Measurements from ENCODE around the gene MFF.
"Not testable (repeated sequence)": the region's sequence is repeated elsewhere in the genome, so short reads cannot be mapped to it uniquely, and the experiment has no call there.

Gene MFF

DNA sequence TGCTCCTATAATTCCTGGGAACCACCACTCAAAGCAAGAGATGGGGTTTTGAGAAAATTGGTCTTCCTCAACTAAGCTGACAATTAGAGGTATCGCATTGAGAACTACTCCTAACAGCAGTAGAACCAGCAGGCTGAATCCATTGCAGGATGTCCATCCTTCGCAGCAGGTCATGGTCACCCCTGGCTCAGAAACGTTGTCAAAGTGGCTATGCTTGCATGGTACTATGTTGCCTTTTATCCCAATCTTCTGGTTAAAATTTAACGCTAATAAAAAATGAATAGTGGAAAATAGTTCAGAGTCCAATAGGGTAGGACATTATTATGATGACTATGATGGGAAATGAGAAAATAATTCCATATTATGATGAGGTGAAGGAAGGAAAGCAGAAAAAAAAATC, 54.0 kb downstream of the MFF start, which contains the start of gene TM4SF20:
Gene TM4SF20, minus strand, starts transcription at position 212 of the 400 bp plus-strand sequence. Its CDS starts 38 bp downstream, at position 174.
- H3K4me3 ChIP-seq (ENCODE audit: control insufficient read depth, low read depth, low read length), result no peak within 1 kb of the TSS
- DNase-seq (ENCODE audit: low read depth), result no peak
- TF ChIP-seq, protein P1, sequence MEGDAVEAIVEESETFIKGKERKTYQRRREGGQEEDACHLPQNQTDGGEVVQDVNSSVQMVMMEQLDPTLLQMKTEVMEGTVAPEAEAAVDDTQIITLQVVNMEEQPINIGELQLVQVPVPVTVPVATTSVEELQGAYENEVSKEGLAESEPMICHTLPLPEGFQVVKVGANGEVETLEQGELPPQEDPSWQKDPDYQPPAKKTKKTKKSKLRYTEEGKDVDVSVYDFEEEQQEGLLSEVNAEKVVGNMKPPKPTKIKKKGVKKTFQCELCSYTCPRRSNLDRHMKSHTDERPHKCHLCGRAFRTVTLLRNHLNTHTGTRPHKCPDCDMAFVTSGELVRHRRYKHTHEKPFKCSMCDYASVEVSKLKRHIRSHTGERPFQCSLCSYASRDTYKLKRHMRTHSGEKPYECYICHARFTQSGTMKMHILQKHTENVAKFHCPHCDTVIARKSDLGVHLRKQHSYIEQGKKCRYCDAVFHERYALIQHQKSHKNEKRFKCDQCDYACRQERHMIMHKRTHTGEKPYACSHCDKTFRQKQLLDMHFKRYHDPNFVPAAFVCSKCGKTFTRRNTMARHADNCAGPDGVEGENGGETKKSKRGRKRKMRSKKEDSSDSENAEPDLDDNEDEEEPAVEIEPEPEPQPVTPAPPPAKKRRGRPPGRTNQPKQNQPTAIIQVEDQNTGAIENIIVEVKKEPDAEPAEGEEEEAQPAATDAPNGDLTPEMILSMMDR (IDR thresholded peaks at IDR 0.05; ENCODE audit: control insufficient read depth, insufficient read depth, low read depth, low read length, missing control alignments), result no peak

DNA sequence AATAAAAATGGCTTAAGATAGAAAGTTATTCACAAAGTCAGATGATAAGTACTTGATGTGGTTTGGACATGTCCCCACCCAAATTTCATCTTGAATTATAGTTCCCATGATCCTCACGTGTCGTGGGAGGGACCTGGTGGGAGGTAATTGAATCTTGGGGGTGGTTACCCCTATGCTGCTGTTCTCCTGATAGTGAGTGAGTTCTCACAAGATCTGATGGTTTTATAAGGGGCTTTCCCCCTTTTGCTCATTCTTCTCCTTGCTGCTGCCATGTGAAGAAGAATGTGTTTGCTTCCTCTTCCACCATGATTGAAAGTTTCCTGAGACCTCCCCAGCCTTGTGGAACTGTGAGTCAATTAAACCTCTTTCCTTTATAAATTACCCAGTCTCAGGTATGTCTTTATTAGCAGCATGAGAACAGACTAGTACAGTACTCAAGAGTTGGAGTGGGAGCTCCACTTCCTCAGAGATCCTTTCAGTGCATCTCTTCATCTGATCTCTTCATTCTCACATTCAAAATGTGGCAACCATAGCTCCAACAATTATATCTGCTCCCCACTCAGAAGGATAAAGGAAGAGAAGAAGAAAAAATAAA, 57.3 kb downstream of the MFF start:
- H3K4me3 ChIP-seq (ENCODE audit: control insufficient read depth, low read depth, low read length); DNase-seq (ENCODE audit: low read depth): not testable (repeated sequence)

DNA sequence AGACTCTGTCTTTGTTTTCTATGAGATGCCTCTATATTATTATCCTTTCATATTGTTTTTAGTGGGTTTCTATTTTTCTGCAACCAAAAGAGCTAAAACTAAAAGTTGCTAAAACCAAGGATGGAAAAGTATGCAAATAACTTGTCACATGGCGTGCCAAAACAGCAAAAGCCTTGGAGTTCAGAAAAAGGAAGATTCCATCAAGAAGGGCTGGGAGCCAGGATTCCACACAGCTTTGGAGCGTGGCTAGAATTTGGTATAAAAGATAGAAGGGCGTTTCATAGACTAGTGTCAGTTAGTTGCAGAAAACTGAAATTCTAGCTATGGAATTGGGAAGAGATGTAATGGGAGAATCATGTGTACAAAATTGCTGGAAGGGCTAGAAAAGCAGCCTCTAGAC, 58.6 kb downstream of the MFF start:
- TF ChIP-seq, protein P1 (IDR thresholded peaks at IDR 0.05; ENCODE audit: control insufficient read depth, insufficient read depth, low read depth, low read length, missing control alignments), result no peak
- no peak overlapping the region for H3K4me3 ChIP-seq (ENCODE audit: control insufficient read depth, low read depth, low read length)

DNA sequence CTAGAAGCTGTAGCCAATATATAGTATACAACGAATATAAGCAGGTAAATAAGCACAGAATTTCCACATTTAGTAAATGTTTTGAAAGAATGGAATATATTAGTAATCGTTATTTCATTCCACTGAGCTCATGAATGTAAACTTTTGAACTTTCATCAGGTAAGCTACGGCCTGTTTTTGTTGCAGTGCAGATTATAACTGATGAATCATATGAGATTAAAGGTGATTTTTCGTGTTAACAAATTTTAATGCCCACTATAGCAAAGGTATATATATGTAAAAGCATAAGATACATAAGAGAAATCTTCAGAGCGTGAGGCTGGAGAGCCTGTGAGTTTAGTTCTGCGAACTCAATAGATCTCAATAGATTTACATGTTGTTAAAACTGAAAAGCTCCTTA, 61.6 kb downstream of the MFF start:
- TF ChIP-seq, protein P1 (IDR thresholded peaks at IDR 0.05; ENCODE audit: control insufficient read depth, insufficient read depth, low read depth, low read length, missing control alignments), result no peak
- no peak overlapping the region for H3K4me3 ChIP-seq (ENCODE audit: control insufficient read depth, low read depth, low read length)
- DNase-seq (ENCODE audit: low read depth), result no peak

More for the DNA sequence above, 58.6 kb downstream of the MFF start:
- DNase-seq (ENCODE audit: low read depth), result no peak

DNA sequence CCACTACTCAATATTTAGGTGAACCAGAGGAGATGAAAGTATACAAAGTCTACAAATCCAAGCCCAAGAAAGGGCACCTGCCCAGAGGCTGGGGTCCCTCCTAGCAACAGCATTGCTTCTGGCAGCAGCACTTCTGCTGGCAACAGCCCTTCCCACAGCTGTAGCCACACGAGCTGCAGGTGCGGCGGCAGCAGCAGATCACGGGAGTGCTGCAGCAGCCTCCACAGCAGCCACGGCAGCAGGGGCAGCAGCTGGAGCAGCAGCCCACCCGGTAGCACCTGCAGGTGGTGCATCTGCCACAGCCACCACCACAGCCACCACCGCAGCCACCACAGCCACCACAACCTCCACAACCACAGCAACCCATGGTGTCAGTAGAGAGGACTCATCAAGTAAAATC, 62.5 kb downstream of the MFF start, which contains the start of gene SCYGR1:
Gene SCYGR1, minus strand, starts transcription at position 367 of the 400 bp plus-strand sequence. Its CDS starts 0 bp downstream, at position 367.
- H3K4me3 ChIP-seq (ENCODE audit: control insufficient read depth, low read depth, low read length); DNase-seq (ENCODE audit: low read depth): not testable (repeated sequence)

DNA sequence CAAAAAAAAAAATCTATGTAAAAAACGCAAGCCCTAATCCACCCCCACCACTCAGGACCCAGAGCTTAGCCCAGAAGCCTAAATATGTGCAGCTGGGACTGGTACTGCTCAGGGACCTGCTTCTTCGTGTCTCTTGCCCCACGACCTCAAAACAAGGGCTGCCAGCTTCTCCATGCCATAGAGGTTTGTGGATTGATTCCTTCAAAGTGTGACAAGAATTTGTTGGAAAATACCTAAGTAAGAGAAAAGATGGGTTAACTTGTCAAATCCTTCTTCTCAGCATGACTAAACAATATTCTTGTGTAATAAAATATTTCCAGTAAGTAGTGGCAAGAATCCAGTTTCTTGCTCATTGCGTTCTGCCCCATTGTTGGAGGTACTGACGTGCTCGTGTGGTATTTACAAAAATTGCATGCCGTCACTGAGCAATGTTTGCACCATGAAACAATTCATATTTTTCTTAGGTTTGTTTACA, 63.5 kb downstream of the MFF start:
- TF ChIP-seq, protein P1 (IDR thresholded peaks at IDR 0.05; ENCODE audit: control insufficient read depth, insufficient read depth, low read depth, low read length, missing control alignments), result no peak
- peak; percentile 98 for DNase-seq (ENCODE audit: low read depth)
- H3K4me3 ChIP-seq (ENCODE audit: control insufficient read depth, low read depth, low read length), result no peak overlapping the region

DNA sequence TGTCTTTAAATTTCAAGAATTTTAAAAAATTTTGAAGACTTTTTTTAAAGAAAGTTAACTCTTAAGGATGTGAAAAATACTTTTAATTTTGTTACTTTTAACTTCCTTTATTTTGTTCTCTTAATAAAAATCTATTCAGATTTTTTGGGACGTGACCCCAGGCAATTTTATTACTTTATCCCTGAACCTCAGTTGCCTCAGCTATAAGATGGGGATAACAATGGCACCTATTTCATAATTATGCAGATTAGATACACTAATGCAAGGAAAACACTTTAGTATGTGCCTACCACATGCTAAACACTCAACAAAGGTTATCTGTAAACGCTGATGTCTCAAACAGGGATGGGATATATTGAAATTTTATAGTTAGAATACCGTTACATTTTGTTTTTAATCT, 64.2 kb downstream of the MFF start:
- TF ChIP-seq, protein P1 (IDR thresholded peaks at IDR 0.05; ENCODE audit: control insufficient read depth, insufficient read depth, low read depth, low read length, missing control alignments), result no peak
- H3K4me3 ChIP-seq (ENCODE audit: control insufficient read depth, low read depth, low read length), result no peak overlapping the region
- no peak for DNase-seq (ENCODE audit: low read depth)

DNA sequence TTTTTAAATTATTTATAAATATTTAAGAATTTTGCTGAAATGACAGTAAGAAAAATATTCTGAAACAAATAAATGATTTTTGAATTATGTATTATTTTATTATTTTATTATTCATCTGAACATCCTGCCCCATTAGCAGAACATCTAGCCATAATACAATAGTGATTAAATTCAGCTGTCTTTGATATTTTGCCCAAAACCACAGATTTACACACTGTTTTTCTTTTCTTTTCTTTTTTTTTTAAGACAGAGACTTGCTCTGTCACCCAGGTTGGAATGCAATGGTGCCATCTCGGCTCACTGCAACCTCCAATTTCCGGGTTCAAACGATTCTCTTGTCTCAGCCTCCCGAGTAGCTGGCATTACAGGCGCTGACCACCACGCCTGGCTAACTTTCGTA, 64.6 kb downstream of the MFF start:
- TF ChIP-seq, protein P1 (IDR thresholded peaks at IDR 0.05; ENCODE audit: control insufficient read depth, insufficient read depth, low read depth, low read length, missing control alignments), result no peak
- no peak overlapping the region for H3K4me3 ChIP-seq (ENCODE audit: control insufficient read depth, low read depth, low read length)
- DNase-seq (ENCODE audit: low read depth), result no peak
